Neural cell (in vitro differentiated cells): ENCODE data around the gene CFAP92. TPM values are rescaled to one million over a fixed set of nuclear protein-coding genes. Genes with fewer than 3 reads are reported as not detected.

Source experiments
- H2AFZ ChIP-seq: fragments of 200-600, 300-800 bp; sonication (generic), shearing (Covaris generic); 2 replicates; pipeline ENCODE4 v1.6.0; 2014; ENCODE audit warnings: low read depth, mild to moderate bottlenecking, antibody characterized with exemption, low read length, moderate library complexity
- H3F3A ChIP-seq: fragments of 200-600 bp; shearing (Covaris generic); 2 replicates; pipeline ENCODE4 v1.6.1; 2016; ENCODE audit warnings: mild to moderate bottlenecking, moderate library complexity, mixed read lengths, antibody characterized with exemption, low read length; ENCODE audit not compliant: insufficient read depth, poor library complexity, severe bottlenecking
- H3K27ac ChIP-seq: fragments of 200-600, 300-800 bp; sonication (generic), shearing (Covaris generic); 2 replicates; pipeline ENCODE4 v1.5.1; 2014; ENCODE audit warnings: mild to moderate bottlenecking, low read length, moderate library complexity
- H3K27me3 ChIP-seq: fragments of 300-800, 200-600 bp; sonication (generic), shearing (Covaris generic); 2 replicates; pipeline ENCODE4 v1.6.0; 2014; ENCODE audit warnings: mild to moderate bottlenecking, low read depth, low read length, moderate library complexity; ENCODE audit not compliant: insufficient read depth
- H3K36me3 ChIP-seq: fragments of 300-800, 200-600 bp; sonication (generic), shearing (Covaris generic); 2 replicates; pipeline ENCODE4 v1.5.1; 2014; ENCODE audit warnings: mild to moderate bottlenecking, antibody characterized with exemption, low read length, moderate library complexity; ENCODE audit not compliant: insufficient read depth
- H3K4me2 ChIP-seq: fragments of 300-800, 200-600 bp; sonication (generic), shearing (Covaris generic); 2 replicates; pipeline ENCODE4 v1.6.0; 2014; ENCODE audit warnings: mild to moderate bottlenecking, low read length
- H3K4me3 ChIP-seq: fragments of 300-800, 200-600 bp; sonication (generic), shearing (Covaris generic); 2 replicates; pipeline ENCODE4 v1.5.1; 2014; ENCODE audit warnings: mild to moderate bottlenecking, low read length, moderate library complexity
- H3K79me2 ChIP-seq: fragments of 200-600 bp; shearing (Covaris generic); replicated peaks from 2 replicates; pipeline ENCODE4 v1.6.0; 2014; ENCODE audit warnings: mild to moderate bottlenecking, low read length, moderate library complexity; ENCODE audit not compliant: insufficient read depth
- H3K9ac ChIP-seq: fragments of 300-800, 200-600 bp; sonication (generic), shearing (Covaris generic); 2 replicates; pipeline ENCODE4 v1.6.1; 2016; ENCODE audit warnings: mild to moderate bottlenecking, low read length, mixed read lengths
- H3K9me2 ChIP-seq: fragments of 200-600 bp; shearing (Covaris generic); 2 replicates; pipeline ENCODE4 v1.6.1; 2016; ENCODE audit warnings: mild to moderate bottlenecking, low read length, mixed read lengths; ENCODE audit not compliant: insufficient read depth
- H3K9me3 ChIP-seq: fragments of 200-600, 300-800 bp; sonication (generic), shearing (Covaris generic); 2 replicates; pipeline ENCODE4 v1.6.1; 2016; ENCODE audit warnings: mild to moderate bottlenecking, mixed run types, low read length, moderate library complexity, mixed read lengths
- H4K20me1 ChIP-seq: fragments of 200-600 bp; shearing (Covaris generic); 2 replicates; pipeline ENCODE4 v1.6.1; 2016; ENCODE audit warnings: mild to moderate bottlenecking, mixed run types; ENCODE audit not compliant: insufficient read depth
- EP300 ChIP-seq: fragments of 450-650 bp; conservative IDR thresholded peaks from 2 replicates; pipeline ENCODE4 v1.6.1; 2014; ENCODE audit warnings: antibody characterized with exemption, mild to moderate bottlenecking, moderate library complexity; ENCODE audit not compliant: poor library complexity, severe bottlenecking
- POLR2AphosphoS5 ChIP-seq: IDR thresholded peaks from 2 replicates; pipeline ENCODE4 v1.6.1; 2012
- RAD21 ChIP-seq: fragments of 450-650 bp; conservative IDR thresholded peaks from 2 replicates; pipeline ENCODE4 v1.6.1; 2014; ENCODE audit warnings: antibody characterized with exemption, mild to moderate bottlenecking, moderate library complexity
- TAF1 ChIP-seq: IDR thresholded peaks from 2 replicates; pipeline ENCODE4 v1.6.1; 2012; ENCODE audit warnings: low read depth
- polyA plus RNA-seq: library from polyadenylated mRNA; depleted of rRNA; stranded (reverse); fragments of >200 nt; gene quantifications from 2 replicates; pipeline ENCODE4 v1.2.3, GENCODE V29; 2014
- small RNA-seq, 3 experiments: library from RNA; depleted of rRNA; stranded (forward); fragments of <200 nt; gene quantifications; one replicate each; pipeline ENCODE3, GENCODE V24; 2012
- TF ChIP-seq, protein P1 (sequence below): IDR thresholded peaks from 2 replicates; pipeline ENCODE4 v1.6.1; 2012; ENCODE audit warnings: borderline replicate concordance

Gene CFAP92
- polyA plus RNA-seq, 1 donor from 2014 or later, result 0.69 TPM

DNA sequence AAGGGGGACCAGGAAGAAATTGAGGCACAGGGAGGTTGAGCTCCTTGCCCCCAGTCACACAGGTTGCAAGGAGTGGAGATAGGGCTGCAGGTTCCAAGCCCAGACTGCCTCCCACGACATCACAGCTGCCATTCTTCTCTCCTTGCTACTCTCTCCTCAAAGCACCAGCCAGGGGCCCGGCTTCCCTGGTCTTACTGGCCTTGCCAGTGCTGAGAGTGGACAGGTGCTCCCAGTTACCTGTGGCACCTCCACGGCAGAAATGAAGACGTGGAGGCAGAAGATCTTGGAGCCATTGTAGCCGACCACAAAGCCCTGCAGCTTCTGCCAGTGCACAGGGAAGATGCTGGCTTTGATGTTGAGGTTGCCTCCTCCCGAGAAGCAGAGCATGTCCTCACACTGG, 132.4 kb downstream of the CFAP92 start:
- no peak overlapping the region for H3K9ac ChIP-seq
- no peak overlapping the region for H3K4me3 ChIP-seq
- no peaks in the 10 kb centered on the region for H3K27me3 ChIP-seq
- H4K20me1 ChIP-seq, result no peaks in the 10 kb centered on the region
- H3K79me2 ChIP-seq, result no peaks in the 10 kb centered on the region
- H2AFZ ChIP-seq, result no peak overlapping the region
- H3K9me3 ChIP-seq, result peaks cover 10% of the 10 kb centered on the region
- no peaks in the 10 kb centered on the region for H3F3A ChIP-seq
- H3K27ac ChIP-seq, result no peak overlapping the region
- no peaks in the 10 kb centered on the region for H3K9me2 ChIP-seq
- H3K36me3 ChIP-seq, result no peaks in the 10 kb centered on the region
- H3K4me2 ChIP-seq, result no peak overlapping the region
- no peak for TF ChIP-seq TAF1
- TF ChIP-seq EP300, result no peak
- TF ChIP-seq RAD21, result no peak
- TF ChIP-seq POLR2AphosphoS5, result no peak
- TF ChIP-seq, protein P1, sequence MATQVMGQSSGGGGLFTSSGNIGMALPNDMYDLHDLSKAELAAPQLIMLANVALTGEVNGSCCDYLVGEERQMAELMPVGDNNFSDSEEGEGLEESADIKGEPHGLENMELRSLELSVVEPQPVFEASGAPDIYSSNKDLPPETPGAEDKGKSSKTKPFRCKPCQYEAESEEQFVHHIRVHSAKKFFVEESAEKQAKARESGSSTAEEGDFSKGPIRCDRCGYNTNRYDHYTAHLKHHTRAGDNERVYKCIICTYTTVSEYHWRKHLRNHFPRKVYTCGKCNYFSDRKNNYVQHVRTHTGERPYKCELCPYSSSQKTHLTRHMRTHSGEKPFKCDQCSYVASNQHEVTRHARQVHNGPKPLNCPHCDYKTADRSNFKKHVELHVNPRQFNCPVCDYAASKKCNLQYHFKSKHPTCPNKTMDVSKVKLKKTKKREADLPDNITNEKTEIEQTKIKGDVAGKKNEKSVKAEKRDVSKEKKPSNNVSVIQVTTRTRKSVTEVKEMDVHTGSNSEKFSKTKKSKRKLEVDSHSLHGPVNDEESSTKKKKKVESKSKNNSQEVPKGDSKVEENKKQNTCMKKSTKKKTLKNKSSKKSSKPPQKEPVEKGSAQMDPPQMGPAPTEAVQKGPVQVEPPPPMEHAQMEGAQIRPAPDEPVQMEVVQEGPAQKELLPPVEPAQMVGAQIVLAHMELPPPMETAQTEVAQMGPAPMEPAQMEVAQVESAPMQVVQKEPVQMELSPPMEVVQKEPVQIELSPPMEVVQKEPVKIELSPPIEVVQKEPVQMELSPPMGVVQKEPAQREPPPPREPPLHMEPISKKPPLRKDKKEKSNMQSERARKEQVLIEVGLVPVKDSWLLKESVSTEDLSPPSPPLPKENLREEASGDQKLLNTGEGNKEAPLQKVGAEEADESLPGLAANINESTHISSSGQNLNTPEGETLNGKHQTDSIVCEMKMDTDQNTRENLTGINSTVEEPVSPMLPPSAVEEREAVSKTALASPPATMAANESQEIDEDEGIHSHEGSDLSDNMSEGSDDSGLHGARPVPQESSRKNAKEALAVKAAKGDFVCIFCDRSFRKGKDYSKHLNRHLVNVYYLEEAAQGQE, result no peak

Small RNA genes lying within 50 kb of the gene (small RNA-seq; reads per million reads assigned to genes)
- 0 reads per million in 3 experiments for gene AC112484.4

Other genes starting within 250 kb of the CFAP92 start
- gene ACAD9, start 114.5 kb downstream of the CFAP92 start, polyA plus RNA-seq, result 33.5 and 48.9 TPM in 2 replicates
- gene EFCC1, start 7.2 kb upstream of the CFAP92 start, polyA plus RNA-seq, result not detected in 2 replicates
- not detected in 2 replicates for gene GP9, start 66.7 kb upstream of the CFAP92 start, polyA plus RNA-seq
- 0.57 TPM in 1 of 2 replicates, not detected in the other for gene RAB43, start 127.7 kb upstream of the CFAP92 start, polyA plus RNA-seq
- gene ISY1, start 167.0 kb upstream of the CFAP92 start, polyA plus RNA-seq, result 23.3 and 24.9 TPM in 2 replicates
- gene CNBP, start 189.8 kb upstream of the CFAP92 start, polyA plus RNA-seq, result 278 and 329 TPM in 2 replicates